GM23338 (cell line): ENCODE results near the gene IDI2. TPM values are rescaled to one million over a fixed set of nuclear protein-coding genes. Genes with fewer than 3 reads are reported as not detected.

Experiments
- ATAC-seq: fragments of 200-7000 bp; cut with Tn5 transposase; 3 replicates; pipeline ENCODE4 v1.9.1; 2020
- DNase-seq: peaks from one replicate; pipeline ENCODE4 v3.0.0-alpha.2; 2015; ENCODE audit warnings: low spot score
- H2AFZ ChIP-seq: fragments of 200-600 bp; sonication (generic); 2 replicates; pipeline ENCODE4 v1.8.0; 2016; ENCODE audit warnings: antibody characterized with exemption, mild to moderate bottlenecking, moderate library complexity
- H3F3A ChIP-seq: fragments of 200-600 bp; sonication (generic); replicated peaks from 2 replicates; pipeline ENCODE4 v1.8.0; 2017; ENCODE audit warnings: antibody characterized with exemption, mixed run types, low read depth
- H3K27ac ChIP-seq: fragments of 200-600 bp; sonication (generic); 2 replicates; pipeline ENCODE4 v1.6.1; 2016; ENCODE audit warnings: low read depth
- H3K27me3 ChIP-seq: fragments of 200-600 bp; sonication (generic); 2 replicates; pipeline ENCODE4 v1.8.0; 2016; ENCODE audit warnings: mild to moderate bottlenecking, mixed run types, moderate library complexity; ENCODE audit not compliant: insufficient read depth
- H3K36me3 ChIP-seq: fragments of 200-600 bp; sonication (generic); 2 replicates; pipeline ENCODE4 v1.8.0; 2016; ENCODE audit warnings: mild to moderate bottlenecking; ENCODE audit not compliant: insufficient read depth
- H3K4me1 ChIP-seq: fragments of 200-600 bp; sonication (generic); 2 replicates; pipeline ENCODE4 v1.8.0; 2016; ENCODE audit warnings: mild to moderate bottlenecking, moderate library complexity; ENCODE audit not compliant: insufficient read depth
- H3K4me2 ChIP-seq: fragments of 200-600 bp; sonication (generic); 2 replicates; pipeline ENCODE4 v1.7.1; 2017; ENCODE audit warnings: mixed run types
- H3K4me3 ChIP-seq: fragments of 200-600 bp; sonication (generic); 2 replicates; pipeline ENCODE4 v1.6.1; 2016; ENCODE audit warnings: mixed run types
- H3K79me2 ChIP-seq: fragments of 200-600 bp; sonication (generic); replicated peaks from 2 replicates; pipeline ENCODE4 v1.8.0; 2017; ENCODE audit warnings: mild to moderate bottlenecking; ENCODE audit not compliant: insufficient read depth
- H3K9me2 ChIP-seq: fragments of 200-600 bp; sonication (generic); 2 replicates; pipeline ENCODE4 v1.8.0; 2017; ENCODE audit not compliant: insufficient read depth
- H4K20me1 ChIP-seq: fragments of 200-600 bp; sonication (generic); replicated peaks from 2 replicates; pipeline ENCODE4 v1.8.0; 2017; ENCODE audit warnings: mild to moderate bottlenecking; ENCODE audit not compliant: insufficient read depth
- H3K27ac Mint-ChIP-seq: 2 replicates; pipeline ENCODE4 v1.8.0; 2020; ENCODE audit warnings: inconsistent platforms, mild to moderate bottlenecking, moderate library complexity, mixed read lengths
- H3K27me3 Mint-ChIP-seq: 3 replicates; pipeline ENCODE4 v1.8.0; 2022; ENCODE audit warnings: low read depth, mild to moderate bottlenecking, moderate library complexity, mixed read lengths, inconsistent platforms; ENCODE audit not compliant: insufficient read depth, poor library complexity
- H3K36me3 Mint-ChIP-seq: 3 replicates; pipeline ENCODE4 v1.8.0; 2021; ENCODE audit warnings: low read depth, mild to moderate bottlenecking, inconsistent platforms, moderate library complexity, mixed read lengths
- H3K4me1 Mint-ChIP-seq: 3 replicates; pipeline ENCODE4 v1.8.0; 2020; ENCODE audit warnings: mild to moderate bottlenecking, inconsistent platforms, mixed read lengths
- H3K4me3 Mint-ChIP-seq: 3 replicates; pipeline ENCODE4 v1.8.0; 2021; ENCODE audit warnings: moderate library complexity, mild to moderate bottlenecking, inconsistent platforms, mixed read lengths
- H3K9me3 Mint-ChIP-seq: 3 replicates; pipeline ENCODE4 v1.8.0; 2020; ENCODE audit warnings: moderate library complexity, mild to moderate bottlenecking, inconsistent platforms, mixed read lengths
- CREB1 ChIP-seq: fragments of 250-450 bp; sonication (Bioruptor Pico); IDR thresholded peaks from 2 replicates; pipeline ENCODE4 v1.5.0; 2020; ENCODE audit warnings: low read depth, mild to moderate bottlenecking, moderate library complexity
- CTCF ChIP-seq, 2 experiments: fragments of 200-600 bp in 1 of 2; sonication (generic) in 1 of 2; conservative IDR thresholded peaks; 2 replicates each; pipeline versions ENCODE4 v1.5.1 to v1.6.1; 2016 to 2017; ENCODE audit warnings: antibody characterized with exemption in 2 of 2, low read depth in 2 of 2, mild to moderate bottlenecking in 2 of 2, moderate library complexity in 1 of 2
- EZH2 ChIP-seq: fragments of 200-600 bp; sonication (generic); IDR thresholded peaks from one replicate; pipeline ENCODE4 v1.8.0; 2017; ENCODE audit warnings: antibody characterized with exemption, mild to moderate bottlenecking, low read depth; ENCODE audit not compliant: unreplicated experiment
- EZH2phosphoT487 ChIP-seq: fragments of 200-600 bp; sonication (generic); IDR thresholded peaks from one replicate; pipeline ENCODE4 v1.8.1; 2018; ENCODE audit warnings: antibody characterized with exemption; ENCODE audit not compliant: unreplicated experiment
- NANOG ChIP-seq: IDR thresholded peaks from 2 replicates; pipeline ENCODE4 v1.6.1; 2016; ENCODE audit warnings: antibody characterized with exemption, borderline replicate concordance
- POLR2AphosphoS5 ChIP-seq: IDR thresholded peaks from 2 replicates; pipeline ENCODE4 v1.6.1; 2016; ENCODE audit warnings: antibody characterized with exemption, low read depth
- STAT1 ChIP-seq: IDR thresholded peaks from one replicate; pipeline ENCODE4 v1.6.1; 2016; ENCODE audit warnings: antibody characterized with exemption; ENCODE audit not compliant: unreplicated experiment
- ZNF114 ChIP-seq: fragments of 250-450 bp; sonication (Bioruptor Pico); IDR thresholded peaks from 2 replicates; pipeline ENCODE4 v1.5.0; 2020; ENCODE audit warnings: mild to moderate bottlenecking, moderate library complexity
- ZNF331 ChIP-seq: fragments of 250-450 bp; sonication (Bioruptor Pico); IDR thresholded peaks from 2 replicates; pipeline ENCODE4 v1.5.0; 2020; ENCODE audit warnings: low read depth, mild to moderate bottlenecking, moderate library complexity
- polyA plus RNA-seq: library from polyadenylated mRNA; unstranded; fragments of >200 nt; fragmentation: Nextera tagmentation; extraction: Ambion mirVana; gene quantifications from 2 replicates; pipeline ENCODE4 v1.2.1, GENCODE V29; 2016
- total RNA-seq: library from RNA; depleted of rRNA; stranded (reverse); fragments of >200 nt; shearing (Covaris generic); gene quantifications from 2 replicates; pipeline ENCODE4 v1.2.3, GENCODE V29; 2014
- TF ChIP-seq, protein P1 (sequence below): IDR thresholded peaks from one replicate; pipeline ENCODE4 v1.6.1; 2018; ENCODE audit warnings: antibody characterized with exemption; ENCODE audit not compliant: unreplicated experiment
- TF ChIP-seq, protein P2 (sequence below): fragments of 250-450 bp; sonication (Bioruptor Pico); IDR thresholded peaks from 2 replicates; pipeline ENCODE4 v1.5.0; 2020; ENCODE audit warnings: mild to moderate bottlenecking, moderate library complexity

Gene IDI2
- total and polyA plus RNA-seq, 2 experiments from 2014 or later = not detected

DNA sequence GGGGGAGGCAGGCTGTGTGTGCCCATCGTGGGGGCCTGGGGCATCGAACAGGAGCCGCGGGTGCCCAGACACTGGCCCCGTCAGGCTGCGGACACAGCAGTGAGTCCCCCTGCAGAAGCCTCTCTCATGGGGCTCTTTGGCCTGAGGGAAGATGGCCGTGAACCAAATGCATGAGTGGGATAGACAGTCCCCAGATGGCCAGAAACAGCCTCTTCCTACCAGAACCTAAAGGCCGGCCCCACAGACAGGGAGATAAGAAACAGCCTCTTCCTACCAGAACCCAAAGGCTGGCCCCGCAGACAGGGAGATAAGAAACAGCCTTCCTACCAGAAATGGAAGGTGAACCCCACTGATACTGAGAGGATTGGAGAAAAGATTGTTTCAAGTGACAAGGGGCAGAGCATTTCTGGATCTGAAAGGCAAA, 16.6 kb downstream of the IDI2 start:
- Histone ChIP-seq H3K4me1 (no peaks in the 10 kb centered on the region), H3F3A (peaks cover 4% of the 10 kb centered on the region; the same call in 1 of the 2 replicates), H3K4me2 (no peak overlapping the region), H3K36me3 (peaks cover 77% of the 10 kb centered on the region), H3K27ac (no peak overlapping the region), H4K20me1 (peaks cover 21% of the 10 kb centered on the region), H3K27me3 (no peaks in the 10 kb centered on the region), H2AFZ (no peak overlapping the region), H3K79me2 (peaks cover 16% of the 10 kb centered on the region), H3K9me2 (no peaks in the 10 kb centered on the region), H3K4me3 (no peak overlapping the region)
- DNase-seq (no peak), ATAC-seq (no peak)
- peaks cover 5% of the 10 kb centered on the region for H3K27me3 Mint-ChIP-seq
- no peak overlapping the region for H3K27ac Mint-ChIP-seq
- H3K4me1 Mint-ChIP-seq = peaks cover 9% of the 10 kb centered on the region
- no peaks in the 10 kb centered on the region for H3K9me3 Mint-ChIP-seq
- H3K36me3 Mint-ChIP-seq = peaks cover 97% of the 10 kb centered on the region
- TF ChIP-seq CREB1 (CRISPR knock-in tag) (no peak), ZNF331 (no peak), STAT1 (no peak), EZH2 (no peak)
- TF ChIP-seq, protein P1, sequence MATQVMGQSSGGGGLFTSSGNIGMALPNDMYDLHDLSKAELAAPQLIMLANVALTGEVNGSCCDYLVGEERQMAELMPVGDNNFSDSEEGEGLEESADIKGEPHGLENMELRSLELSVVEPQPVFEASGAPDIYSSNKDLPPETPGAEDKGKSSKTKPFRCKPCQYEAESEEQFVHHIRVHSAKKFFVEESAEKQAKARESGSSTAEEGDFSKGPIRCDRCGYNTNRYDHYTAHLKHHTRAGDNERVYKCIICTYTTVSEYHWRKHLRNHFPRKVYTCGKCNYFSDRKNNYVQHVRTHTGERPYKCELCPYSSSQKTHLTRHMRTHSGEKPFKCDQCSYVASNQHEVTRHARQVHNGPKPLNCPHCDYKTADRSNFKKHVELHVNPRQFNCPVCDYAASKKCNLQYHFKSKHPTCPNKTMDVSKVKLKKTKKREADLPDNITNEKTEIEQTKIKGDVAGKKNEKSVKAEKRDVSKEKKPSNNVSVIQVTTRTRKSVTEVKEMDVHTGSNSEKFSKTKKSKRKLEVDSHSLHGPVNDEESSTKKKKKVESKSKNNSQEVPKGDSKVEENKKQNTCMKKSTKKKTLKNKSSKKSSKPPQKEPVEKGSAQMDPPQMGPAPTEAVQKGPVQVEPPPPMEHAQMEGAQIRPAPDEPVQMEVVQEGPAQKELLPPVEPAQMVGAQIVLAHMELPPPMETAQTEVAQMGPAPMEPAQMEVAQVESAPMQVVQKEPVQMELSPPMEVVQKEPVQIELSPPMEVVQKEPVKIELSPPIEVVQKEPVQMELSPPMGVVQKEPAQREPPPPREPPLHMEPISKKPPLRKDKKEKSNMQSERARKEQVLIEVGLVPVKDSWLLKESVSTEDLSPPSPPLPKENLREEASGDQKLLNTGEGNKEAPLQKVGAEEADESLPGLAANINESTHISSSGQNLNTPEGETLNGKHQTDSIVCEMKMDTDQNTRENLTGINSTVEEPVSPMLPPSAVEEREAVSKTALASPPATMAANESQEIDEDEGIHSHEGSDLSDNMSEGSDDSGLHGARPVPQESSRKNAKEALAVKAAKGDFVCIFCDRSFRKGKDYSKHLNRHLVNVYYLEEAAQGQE = no peak
- H3K4me3 Mint-ChIP-seq = no peak overlapping the region

DNA sequence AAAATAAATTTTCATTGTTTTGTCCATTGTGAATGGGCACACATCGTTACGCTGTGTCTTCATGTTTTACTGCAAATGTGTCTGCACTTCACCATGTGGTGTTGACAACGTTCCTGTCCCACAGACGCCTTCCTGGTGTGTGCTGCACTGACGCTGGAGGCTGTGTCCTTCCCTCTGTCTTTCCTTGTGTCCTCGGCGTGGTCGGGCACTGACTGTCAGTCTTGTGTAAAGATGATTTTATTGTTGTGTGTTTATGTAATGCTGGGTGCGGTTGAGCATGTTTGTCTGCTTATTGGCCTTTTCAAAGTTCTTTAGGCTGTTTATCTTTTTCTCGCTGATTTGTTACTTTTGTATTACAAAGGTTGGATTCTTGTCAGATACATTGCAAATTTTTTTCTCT, 18.1 kb downstream of the IDI2 start:
- Histone ChIP-seq H3K4me1 (no peaks in the 10 kb centered on the region), H3K4me2 (no peak overlapping the region), H3K27me3 (no peaks in the 10 kb centered on the region), H3K27ac (no peak overlapping the region), H3K79me2 (peaks cover 29% of the 10 kb centered on the region), H3K36me3 (peaks cover 80% of the 10 kb centered on the region), H3K9me2 (no peaks in the 10 kb centered on the region), H4K20me1 (peaks cover 33% of the 10 kb centered on the region), H2AFZ (no peak overlapping the region), H3K4me3 (no peak overlapping the region), H3F3A (peaks cover 4% of the 10 kb centered on the region; the same call in 1 of the 2 replicates)
- no peak for DNase-seq
- Mint-ChIP-seq H3K36me3 (peaks cover 98% of the 10 kb centered on the region), H3K27ac (peak overlapping the region; percentile 2; the same call in 1 of the 2 replicates), H3K4me1 (peaks cover 4% of the 10 kb centered on the region), H3K4me3 (no peak overlapping the region), H3K9me3 (no peaks in the 10 kb centered on the region), H3K27me3 (peaks cover 5% of the 10 kb centered on the region)
- ATAC-seq = no peak
- no peak for TF ChIP-seq ZNF331
- TF ChIP-seq EZH2 = no peak
- no peak for TF ChIP-seq ZNF114 (CRISPR knock-in tag)
- TF ChIP-seq CTCF (conservative IDR thresholded peaks at IDR 0.05; ENCODE audit: low read depth in 2 of 2) = no peak
- TF ChIP-seq, protein P2, sequence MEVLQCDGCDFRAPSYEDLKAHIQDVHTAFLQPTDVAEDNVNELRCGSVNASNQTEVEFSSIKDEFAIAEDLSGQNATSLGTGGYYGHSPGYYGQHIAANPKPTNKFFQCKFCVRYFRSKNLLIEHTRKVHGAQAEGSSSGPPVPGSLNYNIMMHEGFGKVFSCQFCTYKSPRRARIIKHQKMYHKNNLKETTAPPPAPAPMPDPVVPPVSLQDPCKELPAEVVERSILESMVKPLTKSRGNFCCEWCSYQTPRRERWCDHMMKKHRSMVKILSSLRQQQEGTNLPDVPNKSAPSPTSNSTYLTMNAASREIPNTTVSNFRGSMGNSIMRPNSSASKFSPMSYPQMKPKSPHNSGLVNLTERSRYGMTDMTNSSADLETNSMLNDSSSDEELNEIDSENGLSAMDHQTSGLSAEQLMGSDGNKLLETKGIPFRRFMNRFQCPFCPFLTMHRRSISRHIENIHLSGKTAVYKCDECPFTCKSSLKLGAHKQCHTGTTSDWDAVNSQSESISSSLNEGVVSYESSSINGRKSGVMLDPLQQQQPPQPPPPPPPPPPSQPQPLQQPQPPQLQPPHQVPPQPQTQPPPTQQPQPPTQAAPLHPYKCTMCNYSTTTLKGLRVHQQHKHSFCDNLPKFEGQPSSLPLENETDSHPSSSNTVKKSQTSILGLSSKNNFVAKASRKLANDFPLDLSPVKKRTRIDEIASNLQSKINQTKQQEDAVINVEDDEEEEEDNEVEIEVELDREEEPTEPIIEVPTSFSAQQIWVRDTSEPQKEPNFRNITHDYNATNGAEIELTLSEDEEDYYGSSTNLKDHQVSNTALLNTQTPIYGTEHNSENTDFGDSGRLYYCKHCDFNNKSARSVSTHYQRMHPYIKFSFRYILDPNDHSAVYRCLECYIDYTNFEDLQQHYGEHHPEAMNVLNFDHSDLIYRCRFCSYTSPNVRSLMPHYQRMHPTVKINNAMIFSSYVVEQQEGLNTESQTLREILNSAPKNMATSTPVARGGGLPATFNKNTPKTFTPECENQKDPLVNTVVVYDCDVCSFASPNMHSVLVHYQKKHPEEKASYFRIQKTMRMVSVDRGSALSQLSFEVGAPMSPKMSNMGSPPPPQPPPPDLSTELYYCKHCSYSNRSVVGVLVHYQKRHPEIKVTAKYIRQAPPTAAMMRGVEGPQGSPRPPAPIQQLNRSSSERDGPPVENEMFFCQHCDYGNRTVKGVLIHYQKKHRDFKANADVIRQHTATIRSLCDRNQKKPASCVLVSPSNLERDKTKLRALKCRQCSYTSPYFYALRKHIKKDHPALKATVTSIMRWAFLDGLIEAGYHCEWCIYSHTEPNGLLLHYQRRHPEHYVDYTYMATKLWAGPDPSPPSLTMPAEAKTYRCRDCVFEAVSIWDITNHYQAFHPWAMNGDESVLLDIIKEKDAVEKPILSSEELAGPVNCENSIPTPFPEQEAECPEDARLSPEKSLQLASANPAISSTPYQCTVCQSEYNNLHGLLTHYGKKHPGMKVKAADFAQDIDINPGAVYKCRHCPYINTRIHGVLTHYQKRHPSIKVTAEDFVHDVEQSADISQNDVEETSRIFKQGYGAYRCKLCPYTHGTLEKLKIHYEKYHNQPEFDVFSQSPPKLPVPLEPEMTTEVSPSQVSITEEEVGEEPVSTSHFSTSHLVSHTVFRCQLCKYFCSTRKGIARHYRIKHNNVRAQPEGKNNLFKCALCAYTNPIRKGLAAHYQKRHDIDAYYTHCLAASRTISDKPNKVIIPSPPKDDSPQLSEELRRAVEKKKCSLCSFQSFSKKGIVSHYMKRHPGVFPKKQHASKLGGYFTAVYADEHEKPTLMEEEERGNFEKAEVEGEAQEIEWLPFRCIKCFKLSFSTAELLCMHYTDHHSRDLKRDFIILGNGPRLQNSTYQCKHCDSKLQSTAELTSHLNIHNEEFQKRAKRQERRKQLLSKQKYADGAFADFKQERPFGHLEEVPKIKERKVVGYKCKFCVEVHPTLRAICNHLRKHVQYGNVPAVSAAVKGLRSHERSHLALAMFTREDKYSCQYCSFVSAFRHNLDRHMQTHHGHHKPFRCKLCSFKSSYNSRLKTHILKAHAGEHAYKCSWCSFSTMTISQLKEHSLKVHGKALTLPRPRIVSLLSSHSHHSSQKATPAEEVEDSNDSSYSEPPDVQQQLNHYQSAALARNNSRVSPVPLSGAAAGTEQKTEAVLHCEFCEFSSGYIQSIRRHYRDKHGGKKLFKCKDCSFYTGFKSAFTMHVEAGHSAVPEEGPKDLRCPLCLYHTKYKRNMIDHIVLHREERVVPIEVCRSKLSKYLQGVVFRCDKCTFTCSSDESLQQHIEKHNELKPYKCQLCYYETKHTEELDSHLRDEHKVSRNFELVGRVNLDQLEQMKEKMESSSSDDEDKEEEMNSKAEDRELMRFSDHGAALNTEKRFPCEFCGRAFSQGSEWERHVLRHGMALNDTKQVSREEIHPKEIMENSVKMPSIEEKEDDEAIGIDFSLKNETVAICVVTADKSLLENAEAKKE = no peak
- TF ChIP-seq NANOG = no peak
- TF ChIP-seq CREB1 (CRISPR knock-in tag) = no peak
- no peak for TF ChIP-seq POLR2AphosphoS5
- no peak for TF ChIP-seq EZH2phosphoT487
